Measurements from ENCODE around the gene SHROOM3. TPM values are rescaled to one million over a fixed set of nuclear protein-coding genes. Genes with fewer than 3 reads are reported as not detected.

Gene SHROOM3
- total and polyA plus RNA-seq, 2 of the 13 experiments (the other 11 are each of a cell fraction or from before 2014, with no cell fraction given) = 0.01 TPM; not detected in 1

- WGBS (ENCODE audit: low lambda C conversion rate) = 52% methylated on average over 4 of the region's 4 CpGs
- intact Hi-C loops (cut with micrococcal nuclease; ENCODE audit: unreplicated experiment) (no loop called here), in situ Hi-C loops (cut with HindIII; ENCODE audit: extremely low pct_ligation_motif_present, low pct_unique_long_range_greater_than_20kb) (no loop called here)
- no peaks in the 10 kb centered on the region for H3K9me3 ChIP-seq (ENCODE audit: low read length)
- no peak for ATAC-seq
- H2AFZ ChIP-seq (ENCODE audit: low read length) = no peak overlapping the region
- no peak overlapping the region for H3K4me2 ChIP-seq (ENCODE audit: low read depth, low read length)
- H3K36me3 ChIP-seq (replicated peaks in 1 of 2; ENCODE audit: control insufficient read depth in 1 of 2, insufficient read depth in 2 of 2, low read length in 2 of 2) = no peaks in the 10 kb centered on the region
- no peak overlapping the region for H3K9ac ChIP-seq (ENCODE audit: insufficient read depth, low read depth, low read length)
- no peaks in the 10 kb centered on the region; a peak in 1 of 5 replicates for H3K27me3 ChIP-seq (ENCODE audit: control insufficient read depth in 1 of 2, insufficient read depth in 2 of 2, low read length in 2 of 2)
- FAIRE-seq = no peak
- H4K20me1 ChIP-seq (ENCODE audit: insufficient read depth, low read length) = no peaks in the 10 kb centered on the region
- CTCF ChIA-PET (ENCODE audit: low intra/inter-chr PET ratio, low total read pairs) = no interaction called here
- H3K79me2 ChIP-seq (ENCODE audit: insufficient read depth, low read length) = no peaks in the 10 kb centered on the region
- H3K27ac ChIP-seq (ENCODE audit: extremely low read length, insufficient read depth, low read length) = no peak overlapping the region
- BruUV-seq (replicated peaks) = no TSS peak
- TF ChIP-seq POGZ (CRISPR knock-in tag; IDR thresholded peaks at IDR 0.05) = no peak
- no peak for TF ChIP-seq ZNF891 (CRISPR knock-in tag; IDR thresholded peaks at IDR 0.05)
- TF ChIP-seq KLF16 (CRISPR knock-in tag; IDR thresholded peaks at IDR 0.05) = no peak
- TF ChIP-seq MAFF (IDR thresholded peaks at IDR 0.05; ENCODE audit: low read depth, low read length) = no peak
- TF ChIP-seq SALL1 (CRISPR knock-in tag; IDR thresholded peaks at IDR 0.05) = no peak
- no peak for TF ChIP-seq ZNF326 (CRISPR knock-in tag; IDR thresholded peaks at IDR 0.05; ENCODE audit: borderline replicate concordance)
- no peak for TF ChIP-seq PBX2 (CRISPR knock-in tag; IDR thresholded peaks at IDR 0.05)
- TF ChIP-seq ZNF343 (CRISPR knock-in tag; IDR thresholded peaks at IDR 0.05) = no peak
- TF ChIP-seq AHDC1 (CRISPR knock-in tag; IDR thresholded peaks at IDR 0.05; ENCODE audit: borderline replicate concordance) = no peak
- TF ChIP-seq ZBTB37 (CRISPR knock-in tag; IDR thresholded peaks at IDR 0.05) = no peak
- no peak for TF ChIP-seq ZNF34 (CRISPR knock-in tag; IDR thresholded peaks at IDR 0.05; ENCODE audit: borderline replicate concordance)
- TF ChIP-seq MEF2D (CRISPR knock-in tag; IDR thresholded peaks at IDR 0.05) = no peak
- no peak for TF ChIP-seq SMAD1 (CRISPR knock-in tag; IDR thresholded peaks at IDR 0.05; ENCODE audit: borderline replicate concordance, low read depth)
- TF ChIP-seq ZNF549 (CRISPR knock-in tag; IDR thresholded peaks at IDR 0.05) = no peak
- peaks cover 7% of the 10 kb centered on the region for H3K4me1 ChIP-seq (ENCODE audit: insufficient read depth, low read length)
- DNase-seq (ENCODE audit: low spot score) = no peak
- POLR2A ChIA-PET = no interaction called here
- no peak overlapping the region for H3K4me3 ChIP-seq (replicated peaks in 1 of 3; ENCODE audit: insufficient read depth in 1 of 3, low read depth in 2 of 3, low read length in 3 of 3)
These were observed 141.8 kb downstream of the SHROOM3 start for GRCh38 chr4:76576824-76577223.

Measured in HepG2 (cell line).